ENCODE results near the gene ANKHD1. TPM values are rescaled to one million over a fixed set of nuclear protein-coding genes. Genes with fewer than 3 reads are reported as not detected.

The ANKHD1 gene
- 120 TPM for total RNA-seq
- long read RNA-seq, transcript ANKHD1-205 (11 exons, 2,135 nt): major isoform, 8 of 114 reads
- long read RNA-seq, partial matches to known transcripts: 64 of 114 reads
- long read RNA-seq, other reads (novel, unspliced or antisense): 42 of 114 reads

DNA sequence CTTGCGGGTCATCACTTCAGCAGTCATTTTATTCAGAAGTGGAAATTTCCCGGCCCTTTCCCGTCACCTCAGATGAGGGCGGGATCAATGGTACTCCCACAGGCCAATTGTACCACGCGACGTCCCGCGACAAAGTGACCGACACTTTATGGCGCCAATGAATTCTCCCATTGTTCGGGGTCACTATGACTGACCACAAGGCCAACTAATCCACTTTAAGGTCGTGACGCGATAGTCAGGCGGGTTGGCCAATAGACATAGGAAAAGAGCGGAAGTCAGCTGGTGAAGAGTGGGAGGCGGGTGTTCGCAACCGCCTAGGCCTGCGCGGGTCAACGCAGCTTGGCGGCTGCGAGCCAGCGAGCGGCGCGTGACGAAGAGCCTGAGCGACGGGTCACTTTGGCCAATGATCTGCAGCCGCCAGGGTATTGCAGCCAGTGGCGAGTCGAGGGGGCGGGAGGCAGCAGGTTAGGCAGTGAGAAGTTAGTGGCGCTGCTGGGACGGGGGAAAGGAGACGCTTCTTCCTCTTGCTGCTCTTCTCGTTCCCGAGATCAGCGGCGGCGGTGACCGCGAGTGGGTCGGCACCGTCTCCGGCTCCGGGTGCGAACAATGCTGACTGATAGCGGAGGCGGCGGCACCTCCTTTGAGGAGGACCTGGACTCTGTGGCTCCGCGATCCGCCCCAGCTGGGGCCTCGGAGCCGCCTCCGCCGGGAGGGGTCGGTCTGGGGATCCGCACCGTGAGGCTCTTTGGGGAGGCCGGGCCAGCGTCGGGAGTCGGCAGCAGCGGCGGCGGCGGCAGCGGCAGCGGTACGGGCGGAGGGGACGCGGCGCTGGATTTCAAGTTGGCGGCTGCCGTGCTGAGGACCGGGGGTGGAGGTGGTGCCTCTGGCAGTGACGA, at the start of gene ANKHD1:
ANKHD1 (plus strand) TSS at position 472 of the 896 bp plus-strand sequence; CDS start at position 607, 135 bp downstream.
- DNase-seq (peak; percentile 99), ATAC-seq (peak; percentile 92)
- Histone ChIP-seq H3K9me3 (no peaks in the 10 kb centered on the region), H3K4me1 (peaks cover 31% of the 10 kb centered on the region), H3K4me3 (peak within 1 kb of the TSS; percentile 99), H3K27ac (peak within 1 kb of the TSS; percentile 94), H3K27me3 (no peaks in the 10 kb centered on the region), H3K36me3 (peaks cover 11% of the 10 kb centered on the region)
- intact Hi-C loops (cut with DNase I): no loop called here
- TF ChIP-seq, protein P1, sequence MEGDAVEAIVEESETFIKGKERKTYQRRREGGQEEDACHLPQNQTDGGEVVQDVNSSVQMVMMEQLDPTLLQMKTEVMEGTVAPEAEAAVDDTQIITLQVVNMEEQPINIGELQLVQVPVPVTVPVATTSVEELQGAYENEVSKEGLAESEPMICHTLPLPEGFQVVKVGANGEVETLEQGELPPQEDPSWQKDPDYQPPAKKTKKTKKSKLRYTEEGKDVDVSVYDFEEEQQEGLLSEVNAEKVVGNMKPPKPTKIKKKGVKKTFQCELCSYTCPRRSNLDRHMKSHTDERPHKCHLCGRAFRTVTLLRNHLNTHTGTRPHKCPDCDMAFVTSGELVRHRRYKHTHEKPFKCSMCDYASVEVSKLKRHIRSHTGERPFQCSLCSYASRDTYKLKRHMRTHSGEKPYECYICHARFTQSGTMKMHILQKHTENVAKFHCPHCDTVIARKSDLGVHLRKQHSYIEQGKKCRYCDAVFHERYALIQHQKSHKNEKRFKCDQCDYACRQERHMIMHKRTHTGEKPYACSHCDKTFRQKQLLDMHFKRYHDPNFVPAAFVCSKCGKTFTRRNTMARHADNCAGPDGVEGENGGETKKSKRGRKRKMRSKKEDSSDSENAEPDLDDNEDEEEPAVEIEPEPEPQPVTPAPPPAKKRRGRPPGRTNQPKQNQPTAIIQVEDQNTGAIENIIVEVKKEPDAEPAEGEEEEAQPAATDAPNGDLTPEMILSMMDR (IDR thresholded peaks at IDR 0.05): no peak

GRCh38 chr5:140355546-140355945, 46.1 kb upstream of the ANKHD1 start:
- Histone ChIP-seq H3K27me3 (no peaks in the 10 kb centered on the region), H3K27ac (no peak overlapping the region), H3K9me3 (no peaks in the 10 kb centered on the region), H3K4me1 (peaks cover 8% of the 10 kb centered on the region), H3K4me3 (no peak overlapping the region), H3K36me3 (no peaks in the 10 kb centered on the region)
- ATAC-seq: no peak
- intact Hi-C loops (cut with DNase I): no loop called here
- no peak for DNase-seq
- TF ChIP-seq, protein P1 (IDR thresholded peaks at IDR 0.05): no peak

DNA sequence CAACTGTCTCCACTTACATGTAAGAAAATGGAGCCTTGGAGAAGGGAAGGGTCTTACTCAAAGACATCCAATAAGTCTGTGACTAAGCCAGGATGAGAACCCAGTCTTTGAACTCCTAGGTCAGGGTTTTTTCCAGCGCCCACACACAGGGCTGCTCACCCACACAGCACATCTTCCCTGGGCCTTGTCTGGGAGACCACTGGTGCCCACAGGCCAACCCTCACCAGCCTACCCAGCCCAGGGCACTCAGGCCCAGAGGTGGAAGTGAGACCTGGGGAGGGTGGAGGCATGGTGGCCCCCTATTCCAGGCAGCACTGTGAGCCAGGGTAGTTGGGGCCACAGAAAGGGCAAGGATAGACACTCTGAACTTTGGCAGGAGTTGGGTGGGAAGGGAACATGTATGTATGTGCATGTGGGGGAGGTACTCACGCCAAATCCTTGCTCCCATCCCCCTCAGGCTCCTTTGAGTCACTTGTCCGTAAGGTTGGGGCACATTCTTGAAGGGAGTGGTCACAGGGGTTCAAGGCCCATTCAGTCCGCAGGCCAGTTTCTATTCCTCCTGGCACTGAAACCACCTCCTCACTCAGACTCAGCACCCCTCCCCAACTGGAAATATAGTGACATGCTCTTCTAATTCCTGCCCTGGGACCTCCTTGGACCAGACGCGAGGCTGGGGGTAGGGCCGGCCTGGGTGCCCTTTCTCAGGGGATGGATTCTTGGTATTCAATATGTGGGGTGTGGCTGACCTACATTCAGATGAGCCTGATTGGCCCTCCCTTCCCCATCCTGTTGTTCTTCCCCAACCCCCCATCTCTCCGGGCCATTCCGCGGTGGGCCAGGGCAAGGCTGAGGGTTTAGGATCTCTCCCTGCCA, 44.5 kb upstream of the ANKHD1 start:
- ATAC-seq (peak; percentile 3), DNase-seq (peak; percentile 51)
- TF ChIP-seq, protein P1 (IDR thresholded peaks at IDR 0.05): no peak
- Histone ChIP-seq H3K4me3 (no peak overlapping the region), H3K36me3 (no peaks in the 10 kb centered on the region), H3K9me3 (no peaks in the 10 kb centered on the region), H3K27ac (no peak overlapping the region), H3K4me1 (peaks cover 8% of the 10 kb centered on the region), H3K27me3 (no peaks in the 10 kb centered on the region)
- intact Hi-C loops (cut with DNase I): no loop called here

- Histone ChIP-seq H3K27ac (no peak overlapping the region), H3K4me1 (peaks cover 8% of the 10 kb centered on the region), H3K9me3 (no peaks in the 10 kb centered on the region), H3K4me3 (no peak overlapping the region), H3K27me3 (no peaks in the 10 kb centered on the region), H3K36me3 (no peaks in the 10 kb centered on the region)
- TF ChIP-seq, protein P1 (IDR thresholded peaks at IDR 0.05): peak; percentile 91
- ATAC-seq (peak; percentile 97), DNase-seq (peak; percentile 90)
- intact Hi-C loops (cut with DNase I): no loop called here
Measured at GRCh38 chr5:140357726-140358093, 43.9 kb upstream of the ANKHD1 start.

DNA sequence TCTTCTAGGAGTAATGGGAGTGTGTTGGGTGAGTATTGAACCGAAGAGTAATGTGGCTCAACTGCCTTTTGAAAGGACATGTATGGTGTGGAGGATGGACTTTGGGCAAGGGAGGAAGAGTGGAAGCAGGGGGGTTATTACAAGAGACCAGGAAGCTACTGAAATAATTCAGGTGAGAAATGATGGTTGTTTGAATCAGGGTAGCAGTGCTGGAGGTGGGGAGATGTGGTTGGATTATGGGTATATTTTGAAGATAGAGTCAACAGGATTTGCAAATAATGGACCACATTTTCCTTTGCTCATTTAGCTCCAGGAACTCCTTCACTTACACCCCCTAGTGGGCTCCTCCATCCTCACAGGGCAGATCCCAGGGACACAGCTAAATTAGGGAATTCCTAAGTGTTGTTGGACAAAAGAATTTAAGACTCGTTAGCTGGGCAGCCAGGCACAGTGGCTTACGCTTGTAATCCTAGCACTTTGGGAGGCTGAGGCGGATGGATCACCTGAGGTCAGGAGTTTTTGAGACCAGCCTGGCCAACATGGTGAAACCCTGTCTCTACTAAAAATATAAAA, 42.8 kb upstream of the ANKHD1 start:
- TF ChIP-seq, protein P1 (IDR thresholded peaks at IDR 0.05): peak; percentile 36
- DNase-seq: no peak
- intact Hi-C loops (cut with DNase I): no loop called here

More for the DNA sequence above, 42.8 kb upstream of the ANKHD1 start:
- H3K27me3 ChIP-seq: no peaks in the 10 kb centered on the region
- ATAC-seq: no peak
- no peaks in the 10 kb centered on the region for H3K36me3 ChIP-seq
- peaks cover 11% of the 10 kb centered on the region for H3K4me1 ChIP-seq
- H3K4me3 ChIP-seq: no peak overlapping the region
- no peak overlapping the region for H3K27ac ChIP-seq
- no peaks in the 10 kb centered on the region for H3K9me3 ChIP-seq
